ENCODE measurements around the gene RAD51B.

DNA sequence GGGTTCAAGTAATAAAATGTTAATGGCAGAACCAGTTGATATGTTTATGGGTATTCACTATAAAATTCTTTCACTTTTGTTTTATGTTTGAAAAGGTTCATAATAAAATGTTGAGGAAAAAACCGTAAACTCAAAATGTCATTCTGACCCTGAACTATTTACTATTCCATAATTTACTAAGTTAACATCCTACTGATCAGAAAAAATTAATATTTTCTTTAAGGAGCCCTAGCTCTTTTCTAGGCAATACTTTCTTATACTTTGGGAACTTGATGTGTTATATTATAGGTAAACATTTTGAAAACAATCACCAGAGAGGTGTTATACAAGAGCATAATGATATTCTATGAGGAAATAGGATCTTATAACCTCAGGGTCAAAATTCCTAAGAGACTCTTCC, 638.7 kb downstream of the RAD51B start:
- TF ChIP-seq ZNF121 (CRISPR knock-in tag; IDR thresholded peaks at IDR 0.05), result no peak
- TF ChIP-seq, protein P1, sequence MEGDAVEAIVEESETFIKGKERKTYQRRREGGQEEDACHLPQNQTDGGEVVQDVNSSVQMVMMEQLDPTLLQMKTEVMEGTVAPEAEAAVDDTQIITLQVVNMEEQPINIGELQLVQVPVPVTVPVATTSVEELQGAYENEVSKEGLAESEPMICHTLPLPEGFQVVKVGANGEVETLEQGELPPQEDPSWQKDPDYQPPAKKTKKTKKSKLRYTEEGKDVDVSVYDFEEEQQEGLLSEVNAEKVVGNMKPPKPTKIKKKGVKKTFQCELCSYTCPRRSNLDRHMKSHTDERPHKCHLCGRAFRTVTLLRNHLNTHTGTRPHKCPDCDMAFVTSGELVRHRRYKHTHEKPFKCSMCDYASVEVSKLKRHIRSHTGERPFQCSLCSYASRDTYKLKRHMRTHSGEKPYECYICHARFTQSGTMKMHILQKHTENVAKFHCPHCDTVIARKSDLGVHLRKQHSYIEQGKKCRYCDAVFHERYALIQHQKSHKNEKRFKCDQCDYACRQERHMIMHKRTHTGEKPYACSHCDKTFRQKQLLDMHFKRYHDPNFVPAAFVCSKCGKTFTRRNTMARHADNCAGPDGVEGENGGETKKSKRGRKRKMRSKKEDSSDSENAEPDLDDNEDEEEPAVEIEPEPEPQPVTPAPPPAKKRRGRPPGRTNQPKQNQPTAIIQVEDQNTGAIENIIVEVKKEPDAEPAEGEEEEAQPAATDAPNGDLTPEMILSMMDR (IDR thresholded peaks at IDR 0.05), result no peak
- TF ChIP-seq, protein P2, sequence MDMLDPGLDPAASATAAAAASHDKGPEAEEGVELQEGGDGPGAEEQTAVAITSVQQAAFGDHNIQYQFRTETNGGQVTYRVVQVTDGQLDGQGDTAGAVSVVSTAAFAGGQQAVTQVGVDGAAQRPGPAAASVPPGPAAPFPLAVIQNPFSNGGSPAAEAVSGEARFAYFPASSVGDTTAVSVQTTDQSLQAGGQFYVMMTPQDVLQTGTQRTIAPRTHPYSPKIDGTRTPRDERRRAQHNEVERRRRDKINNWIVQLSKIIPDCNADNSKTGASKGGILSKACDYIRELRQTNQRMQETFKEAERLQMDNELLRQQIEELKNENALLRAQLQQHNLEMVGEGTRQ (CRISPR knock-in tag; IDR thresholded peaks at IDR 0.05), result no peak
- no peak for TF ChIP-seq JUN (CRISPR knock-in tag; IDR thresholded peaks at IDR 0.05)
- no peak for TF ChIP-seq NR3C1 (CRISPR knock-in tag; conservative IDR thresholded peaks at IDR 0.05; ENCODE audit: low read depth)
- TF ChIP-seq NR2C2 (CRISPR knock-in tag; IDR thresholded peaks at IDR 0.05), result no peak
- no peak for TF ChIP-seq ETV6 (CRISPR knock-in tag; IDR thresholded peaks at IDR 0.05)
